ENCODE data around the gene IDH1.

DNA sequence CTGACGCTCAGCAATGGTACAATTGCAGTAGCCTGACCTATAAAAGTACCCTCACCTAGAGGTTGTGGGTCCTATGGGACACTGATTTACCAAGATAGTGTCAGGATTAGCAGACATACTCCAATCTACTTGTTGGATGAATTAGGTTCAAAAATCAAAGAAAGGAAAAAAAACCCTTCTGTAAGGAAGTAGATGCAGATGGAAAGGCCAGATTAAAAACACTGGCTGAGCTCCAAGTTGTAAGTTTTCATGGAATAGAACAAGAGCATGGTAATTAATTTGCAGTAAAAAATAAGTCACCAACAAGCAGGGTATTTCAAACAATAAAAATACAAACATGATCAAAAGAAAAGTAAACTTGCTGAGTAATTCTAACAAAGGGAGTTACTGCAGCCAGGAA, 26.4 kb downstream of the IDH1 start:
- TF ChIP-seq, protein P1, sequence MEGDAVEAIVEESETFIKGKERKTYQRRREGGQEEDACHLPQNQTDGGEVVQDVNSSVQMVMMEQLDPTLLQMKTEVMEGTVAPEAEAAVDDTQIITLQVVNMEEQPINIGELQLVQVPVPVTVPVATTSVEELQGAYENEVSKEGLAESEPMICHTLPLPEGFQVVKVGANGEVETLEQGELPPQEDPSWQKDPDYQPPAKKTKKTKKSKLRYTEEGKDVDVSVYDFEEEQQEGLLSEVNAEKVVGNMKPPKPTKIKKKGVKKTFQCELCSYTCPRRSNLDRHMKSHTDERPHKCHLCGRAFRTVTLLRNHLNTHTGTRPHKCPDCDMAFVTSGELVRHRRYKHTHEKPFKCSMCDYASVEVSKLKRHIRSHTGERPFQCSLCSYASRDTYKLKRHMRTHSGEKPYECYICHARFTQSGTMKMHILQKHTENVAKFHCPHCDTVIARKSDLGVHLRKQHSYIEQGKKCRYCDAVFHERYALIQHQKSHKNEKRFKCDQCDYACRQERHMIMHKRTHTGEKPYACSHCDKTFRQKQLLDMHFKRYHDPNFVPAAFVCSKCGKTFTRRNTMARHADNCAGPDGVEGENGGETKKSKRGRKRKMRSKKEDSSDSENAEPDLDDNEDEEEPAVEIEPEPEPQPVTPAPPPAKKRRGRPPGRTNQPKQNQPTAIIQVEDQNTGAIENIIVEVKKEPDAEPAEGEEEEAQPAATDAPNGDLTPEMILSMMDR (IDR thresholded peaks at IDR 0.05): no peak
- no peak for TF ChIP-seq POLR2A (IDR thresholded peaks at IDR 0.05)

Data from prostate gland (tissue), 2 donors.